Measurements from ENCODE around the gene MAP3K6.

Gene MAP3K6

GRCh38 chr1:27342391-27342777 is 24.4 kb downstream of the MAP3K6 start:
- Histone ChIP-seq H3K36me3 (ENCODE audit: control insufficient read depth, insufficient read depth, low read length) (peaks cover 8% of the 10 kb centered on the region), H3K4me3 (ENCODE audit: extremely low read depth, insufficient read depth, low read length, poor library complexity, severe bottlenecking) (peak overlapping the region; percentile 8), H3K4me1 (ENCODE audit: control insufficient read depth, insufficient read depth, low read length, poor library complexity, severe bottlenecking) (peaks cover 39% of the 10 kb centered on the region), H3K27ac (ENCODE audit: low read depth, low read length, severe bottlenecking) (peak overlapping the region; percentile 36), H3K9me3 (ENCODE audit: control insufficient read depth, low read length) (no peaks in the 10 kb centered on the region)
- WGBS, 2 experiments (ENCODE audit: insufficient coverage in 2 of 2) = 82 to 90% methylated on average over 5 to 6 of the region's 8 CpGs

GRCh38 chr1:27341525-27342252 is 25.1 kb downstream of the MAP3K6 start, which contains the start of gene SYTL1:
Gene SYTL1 (plus strand): TSS chr1:27342022. CDS start chr1:27345335, 3,313 bp downstream.
- Histone ChIP-seq H3K9me3 (ENCODE audit: control insufficient read depth, low read length) (no peaks in the 10 kb centered on the region), H3K27ac (ENCODE audit: low read depth, low read length, severe bottlenecking) (peak within 1 kb of the TSS; percentile 36), H3K4me3 (ENCODE audit: extremely low read depth, insufficient read depth, low read length, poor library complexity, severe bottlenecking) (peak within 1 kb of the TSS; percentile 8), H3K4me1 (ENCODE audit: control insufficient read depth, insufficient read depth, low read length, poor library complexity, severe bottlenecking) (peaks cover 39% of the 10 kb centered on the region), H3K36me3 (ENCODE audit: control insufficient read depth, insufficient read depth, low read length) (peaks cover 10% of the 10 kb centered on the region)
- 29 to 38% methylated on average over 15 to 19 of the region's 22 CpGs for WGBS, 2 experiments (ENCODE audit: insufficient coverage in 2 of 2)

DNA sequence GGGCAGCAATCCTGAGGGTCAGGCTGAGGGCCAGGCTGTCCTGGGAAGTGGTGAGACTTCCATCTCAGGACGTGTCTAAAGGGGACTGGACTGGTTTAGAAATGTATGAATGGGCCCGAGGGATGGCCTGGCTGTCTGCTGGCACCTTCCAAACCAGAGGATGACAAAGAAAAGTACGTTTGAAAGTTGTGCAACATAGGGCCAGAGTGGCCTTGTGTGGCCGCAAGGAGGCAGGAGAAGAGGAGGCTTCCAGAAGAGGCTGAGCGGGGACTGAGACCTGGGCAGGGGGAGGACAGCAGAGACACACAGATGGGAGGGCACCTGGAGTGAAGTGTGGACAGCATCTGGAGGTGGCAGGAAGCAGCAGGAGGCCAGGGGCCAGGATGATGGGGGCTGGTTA is 27.5 kb downstream of the MAP3K6 start:
- 73 to 83% methylated on average over 5 of the region's 5 CpGs for WGBS, 2 experiments (ENCODE audit: insufficient coverage in 2 of 2)
- H3K4me1 ChIP-seq (ENCODE audit: control insufficient read depth, insufficient read depth, low read length, poor library complexity, severe bottlenecking) = peaks cover 39% of the 10 kb centered on the region
- H3K4me3 ChIP-seq (ENCODE audit: extremely low read depth, insufficient read depth, low read length, poor library complexity, severe bottlenecking) = no peak overlapping the region
- no peaks in the 10 kb centered on the region for H3K9me3 ChIP-seq (ENCODE audit: control insufficient read depth, low read length)
- H3K36me3 ChIP-seq (ENCODE audit: control insufficient read depth, insufficient read depth, low read length) = peaks cover 24% of the 10 kb centered on the region
- peak overlapping the region; percentile 53 for H3K27ac ChIP-seq (ENCODE audit: low read depth, low read length, severe bottlenecking)

DNA sequence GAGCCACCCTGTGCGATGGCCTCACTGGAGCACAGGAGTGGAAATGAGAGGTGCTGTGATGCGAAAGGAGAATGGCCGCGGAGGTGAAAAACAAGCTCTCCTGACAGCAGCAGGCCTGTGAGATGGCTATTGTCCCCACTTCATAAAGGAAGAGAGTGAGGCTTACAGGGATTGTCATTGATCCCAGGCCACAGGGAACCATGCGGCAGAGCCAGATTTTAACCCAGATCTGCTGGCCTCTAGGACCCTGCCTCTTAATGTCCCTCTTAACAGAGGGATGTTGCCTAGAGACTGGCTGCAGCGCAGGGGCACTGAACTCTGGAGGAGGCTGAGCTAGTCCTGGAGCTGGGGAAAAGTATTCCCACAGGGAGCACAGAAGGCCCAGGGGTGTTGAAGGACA is 28.0 kb downstream of the MAP3K6 start:
- H3K4me1 ChIP-seq (ENCODE audit: control insufficient read depth, insufficient read depth, low read length, poor library complexity, severe bottlenecking) = peaks cover 37% of the 10 kb centered on the region
- WGBS, 2 experiments (ENCODE audit: insufficient coverage in 2 of 2) = 84 to 96% methylated on average over 5 to 6 of the region's 6 CpGs
- no peak overlapping the region for H3K4me3 ChIP-seq (ENCODE audit: extremely low read depth, insufficient read depth, low read length, poor library complexity, severe bottlenecking)
- H3K27ac ChIP-seq (ENCODE audit: low read depth, low read length, severe bottlenecking) = peak overlapping the region; percentile 53
- peaks cover 29% of the 10 kb centered on the region for H3K36me3 ChIP-seq (ENCODE audit: control insufficient read depth, insufficient read depth, low read length)
- H3K9me3 ChIP-seq (ENCODE audit: control insufficient read depth, low read length) = no peaks in the 10 kb centered on the region

- H3K36me3 ChIP-seq (ENCODE audit: control insufficient read depth, insufficient read depth, low read length) = peaks cover 43% of the 10 kb centered on the region
- H3K4me3 ChIP-seq (ENCODE audit: extremely low read depth, insufficient read depth, low read length, poor library complexity, severe bottlenecking) = no peak overlapping the region
- 96 to 97% methylated on average over 4 to 5 of the region's 5 CpGs for WGBS, 2 experiments (ENCODE audit: insufficient coverage in 2 of 2)
- H3K27ac ChIP-seq (ENCODE audit: low read depth, low read length, severe bottlenecking) = no peak overlapping the region
- H3K9me3 ChIP-seq (ENCODE audit: control insufficient read depth, low read length) = no peaks in the 10 kb centered on the region
- peaks cover 18% of the 10 kb centered on the region for H3K4me1 ChIP-seq (ENCODE audit: control insufficient read depth, insufficient read depth, low read length, poor library complexity, severe bottlenecking)
These were observed 30.0 kb downstream of the MAP3K6 start for GRCh38 chr1:27336756-27337155.

DNA sequence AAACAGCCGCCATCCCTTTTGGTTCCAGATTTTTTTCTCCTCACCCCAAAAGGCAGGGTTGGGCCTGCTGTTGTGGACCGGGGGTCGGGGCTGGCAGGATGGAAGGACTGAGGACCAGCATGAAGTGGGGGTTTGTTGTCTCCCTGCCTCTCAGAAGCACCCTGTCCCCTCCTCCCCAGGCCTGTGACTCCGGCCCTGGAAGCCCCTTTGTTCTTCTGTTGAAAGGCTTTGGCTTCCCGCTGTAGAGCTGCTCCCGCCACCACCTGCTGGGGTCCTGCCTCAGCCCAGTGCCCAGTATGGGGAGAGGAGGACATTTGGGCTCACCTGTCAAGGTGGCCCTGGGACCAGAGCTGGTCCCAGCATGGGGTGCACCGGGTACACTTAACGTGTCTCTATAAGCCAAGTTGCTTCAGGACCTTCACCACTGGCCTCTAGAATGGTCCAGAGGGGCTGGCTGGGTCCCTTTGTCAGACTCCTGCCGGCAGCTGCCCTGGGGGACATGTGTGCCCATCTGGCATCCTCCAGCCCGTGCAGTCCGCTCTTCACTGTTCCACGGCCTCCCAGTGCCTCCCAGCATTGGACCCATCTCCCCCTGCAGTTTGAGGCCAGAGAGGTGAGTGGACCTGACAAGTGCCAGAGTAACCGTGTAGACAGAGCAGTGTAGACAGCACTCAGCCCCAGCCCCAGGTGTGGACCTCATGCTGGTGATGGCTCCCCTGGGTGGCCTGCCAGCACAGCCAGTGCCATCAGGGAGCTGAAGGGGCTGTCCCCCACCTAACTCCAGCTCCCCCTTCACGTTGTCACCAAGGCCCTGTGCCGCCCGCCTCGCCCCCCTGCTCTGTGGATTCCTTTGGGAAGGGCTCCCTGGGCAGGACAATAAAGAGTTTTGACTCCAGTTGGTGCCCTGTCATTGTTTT is 31.0 kb downstream of the MAP3K6 start:
- Histone ChIP-seq H3K4me3 (ENCODE audit: extremely low read depth, insufficient read depth, low read length, poor library complexity, severe bottlenecking) (no peak overlapping the region), H3K36me3 (ENCODE audit: control insufficient read depth, insufficient read depth, low read length) (peaks cover 52% of the 10 kb centered on the region), H3K9me3 (ENCODE audit: control insufficient read depth, low read length) (no peaks in the 10 kb centered on the region), H3K4me1 (ENCODE audit: control insufficient read depth, insufficient read depth, low read length, poor library complexity, severe bottlenecking) (peaks cover 10% of the 10 kb centered on the region), H3K27ac (ENCODE audit: low read depth, low read length, severe bottlenecking) (no peak overlapping the region)
- WGBS, 2 experiments (ENCODE audit: insufficient coverage in 2 of 2) = 94% methylated on average over 13 to 14 of the region's 17 CpGs

DNA sequence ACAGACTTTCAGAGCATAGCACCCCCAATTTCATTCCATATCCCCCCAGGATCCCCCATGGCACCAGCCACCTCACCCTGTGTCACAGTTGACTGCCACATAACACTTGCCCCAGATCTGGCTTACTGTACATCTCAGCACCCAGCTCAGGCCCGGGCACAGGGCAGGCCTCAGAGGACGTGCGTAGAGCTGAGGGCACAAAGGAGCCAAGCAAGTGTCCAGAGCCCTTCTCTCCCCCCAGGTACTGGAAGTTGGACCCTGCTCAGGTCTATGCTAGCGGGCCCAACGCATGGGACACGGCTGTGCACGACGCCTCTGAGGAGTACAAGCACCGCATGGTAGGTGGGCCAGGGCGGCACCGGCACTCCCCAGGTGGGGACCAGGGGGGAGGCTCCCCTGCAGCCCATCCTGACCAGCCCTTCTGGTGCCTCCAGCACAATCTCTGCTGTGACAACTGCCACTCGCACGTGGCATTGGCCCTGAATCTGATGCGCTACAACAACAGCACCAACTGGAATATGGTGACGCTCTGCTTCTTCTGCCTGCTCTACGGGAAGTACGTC is 33.0 kb downstream of the MAP3K6 start:
- H3K36me3 ChIP-seq (ENCODE audit: control insufficient read depth, insufficient read depth, low read length) = peaks cover 64% of the 10 kb centered on the region
- 94 to 99% methylated on average over 16 to 17 of the region's 17 CpGs for WGBS, 2 experiments (ENCODE audit: insufficient coverage in 2 of 2)
- H3K4me1 ChIP-seq (ENCODE audit: control insufficient read depth, insufficient read depth, low read length, poor library complexity, severe bottlenecking) = no peaks in the 10 kb centered on the region
- H3K4me3 ChIP-seq (ENCODE audit: extremely low read depth, insufficient read depth, low read length, poor library complexity, severe bottlenecking) = no peak overlapping the region
- H3K27ac ChIP-seq (ENCODE audit: low read depth, low read length, severe bottlenecking) = no peak overlapping the region
- H3K9me3 ChIP-seq (ENCODE audit: control insufficient read depth, low read length) = no peaks in the 10 kb centered on the region

GRCh38 chr1:27332536-27333281 is 34.1 kb downstream of the MAP3K6 start:
- Histone ChIP-seq H3K27ac (ENCODE audit: low read depth, low read length, severe bottlenecking) (no peak overlapping the region), H3K4me3 (ENCODE audit: extremely low read depth, insufficient read depth, low read length, poor library complexity, severe bottlenecking) (no peak overlapping the region), H3K36me3 (ENCODE audit: control insufficient read depth, insufficient read depth, low read length) (peaks cover 74% of the 10 kb centered on the region), H3K9me3 (ENCODE audit: control insufficient read depth, low read length) (no peaks in the 10 kb centered on the region), H3K4me1 (ENCODE audit: control insufficient read depth, insufficient read depth, low read length, poor library complexity, severe bottlenecking) (no peaks in the 10 kb centered on the region)
- WGBS, 2 experiments (ENCODE audit: insufficient coverage in 2 of 2) = 72 to 87% methylated on average over 10 to 11 of the region's 11 CpGs

- Histone ChIP-seq H3K9me3 (ENCODE audit: control insufficient read depth, low read length) (no peaks in the 10 kb centered on the region), H3K27ac (ENCODE audit: low read depth, low read length, severe bottlenecking) (no peak overlapping the region), H3K4me3 (ENCODE audit: extremely low read depth, insufficient read depth, low read length, poor library complexity, severe bottlenecking) (no peak overlapping the region), H3K36me3 (ENCODE audit: control insufficient read depth, insufficient read depth, low read length) (peaks cover 81% of the 10 kb centered on the region), H3K4me1 (ENCODE audit: control insufficient read depth, insufficient read depth, low read length, poor library complexity, severe bottlenecking) (no peaks in the 10 kb centered on the region)
- 96 to 100% methylated on average over 5 of the region's 5 CpGs for WGBS, 2 experiments (ENCODE audit: insufficient coverage in 2 of 2)
These were observed 34.8 kb downstream of the MAP3K6 start for GRCh38 chr1:27331922-27332321.

DNA sequence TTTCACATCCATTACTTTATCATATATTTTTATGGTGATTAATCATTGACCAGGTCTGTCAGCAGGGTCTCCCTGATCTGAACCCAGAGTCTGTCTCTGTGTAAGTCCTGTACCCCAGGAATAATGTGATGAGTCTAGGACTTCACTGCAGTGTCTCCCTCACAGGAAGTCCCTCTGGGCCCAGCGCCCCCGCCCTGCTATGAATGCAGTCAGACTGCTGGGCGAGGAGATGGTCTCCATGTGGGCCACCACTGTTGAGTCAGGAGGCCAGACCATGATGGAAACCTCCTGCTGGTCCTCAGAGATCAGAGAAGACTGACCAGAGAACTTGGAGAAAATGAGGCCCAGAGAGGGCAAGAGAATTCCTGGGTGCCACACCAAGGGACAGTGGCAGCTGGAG is 35.3 kb downstream of the MAP3K6 start:
- 94 to 100% methylated on average over 3 of the region's 3 CpGs for WGBS, 2 experiments (ENCODE audit: insufficient coverage in 2 of 2)

More for the DNA sequence above, 35.3 kb downstream of the MAP3K6 start:
- Histone ChIP-seq H3K27ac (ENCODE audit: low read depth, low read length, severe bottlenecking) (no peak overlapping the region), H3K36me3 (ENCODE audit: control insufficient read depth, insufficient read depth, low read length) (peaks cover 81% of the 10 kb centered on the region), H3K4me3 (ENCODE audit: extremely low read depth, insufficient read depth, low read length, poor library complexity, severe bottlenecking) (no peak overlapping the region), H3K9me3 (ENCODE audit: control insufficient read depth, low read length) (no peaks in the 10 kb centered on the region), H3K4me1 (ENCODE audit: control insufficient read depth, insufficient read depth, low read length, poor library complexity, severe bottlenecking) (peaks cover 5% of the 10 kb centered on the region)
